CD14-positive monocyte (primary cell): ENCODE data around the gene NTRK2. TPM values are rescaled to one million over a fixed set of nuclear protein-coding genes. Genes with fewer than 3 reads are reported as not detected.

ENCODE experiments used
- DNase-seq, 3 donors: peaks; one replicate each; pipeline ENCODE4 v3.0.0-alpha.2; 2011 to 2022
- H2AFZ ChIP-seq: 2 replicates; pipeline ENCODE4 v1.6.0; 2012; ENCODE audit warnings: mild to moderate bottlenecking, low read depth, low read length, inconsistent platforms; ENCODE audit not compliant: insufficient read depth, poor library complexity, severe bottlenecking
- H3K27ac ChIP-seq, 2 donors: 1 replicate in 1 of 2; 2 replicates in 1 of 2; pipeline ENCODE4 v1.5.1; 2012 to 2013; ENCODE audit warnings: low read length in 2 of 2, control low read depth in 1 of 2, inconsistent platforms in 1 of 2, low read depth in 1 of 2, mild to moderate bottlenecking in 1 of 2
- H3K27me3 ChIP-seq, 2 donors: one replicate each; pipeline versions ENCODE4 v1.6.0 to v1.6.1; 2011 to 2013; ENCODE audit warnings: low read length in 2 of 2; ENCODE audit not compliant: control insufficient read depth in 2 of 2, insufficient read depth in 2 of 2
- H3K36me3 ChIP-seq, 2 donors: replicated peaks in 1 of 2; 1 replicate in 1 of 2; 2 replicates in 1 of 2; pipeline versions ENCODE4 v1.5.1 to v1.6.1; 2012 to 2013; ENCODE audit warnings: low read length in 2 of 2, control low read depth in 1 of 2, inconsistent platforms in 1 of 2, mild to moderate bottlenecking in 1 of 2; ENCODE audit not compliant: insufficient read depth in 2 of 2, control insufficient read depth in 1 of 2
- H3K4me1 ChIP-seq, 2 donors: 1 replicate in 1 of 2; 2 replicates in 1 of 2; pipeline versions ENCODE4 v1.5.1 to v1.6.1; 2012 to 2013; ENCODE audit warnings: low read length in 2 of 2, control low read depth in 1 of 2, inconsistent platforms in 1 of 2, mild to moderate bottlenecking in 1 of 2, moderate library complexity in 1 of 2; ENCODE audit not compliant: insufficient read depth in 2 of 2, control insufficient read depth in 1 of 2
- H3K4me2 ChIP-seq: replicated peaks from 2 replicates; pipeline ENCODE3; 2012; ENCODE audit warnings: low read length, moderate library complexity, mild to moderate bottlenecking; ENCODE audit not compliant: poor library complexity, severe bottlenecking; ENCODE audit errors: extremely low read depth
- H3K4me3 ChIP-seq, 3 experiments: fragments of 200-600 bp in 1 of 3; sonication (generic) in 1 of 3; replicated peaks in 1 of 3; 1 replicate in 2 of 3; 2 replicates in 1 of 3; pipeline ENCODE4 v1.5.1; 2011 to 2013; ENCODE audit warnings: low read length in 3 of 3, mild to moderate bottlenecking in 3 of 3, control low read depth in 2 of 3, low read depth in 2 of 3, inconsistent platforms in 1 of 3, moderate library complexity in 1 of 3
- H3K79me2 ChIP-seq: 2 replicates; pipeline ENCODE4 v1.6.0; 2012; ENCODE audit warnings: mild to moderate bottlenecking, control low read depth, inconsistent platforms, low read length, moderate library complexity; ENCODE audit not compliant: insufficient read depth
- H3K9ac ChIP-seq: 2 replicates; pipeline ENCODE4 v1.6.0; 2017; ENCODE audit warnings: low read length, mild to moderate bottlenecking; ENCODE audit not compliant: insufficient read depth, poor library complexity, severe bottlenecking
- H3K9me3 ChIP-seq, 2 donors: replicated peaks in 1 of 2; 1 replicate in 1 of 2; 2 replicates in 1 of 2; pipeline versions ENCODE4 v1.5.1 to v1.6.1; 2012 to 2013; ENCODE audit warnings: low read length in 2 of 2, control low read depth in 1 of 2; ENCODE audit not compliant: control insufficient read depth in 1 of 2, insufficient read depth in 1 of 2
- H4K20me1 ChIP-seq: 2 replicates; pipeline ENCODE4 v1.6.0; 2012; ENCODE audit warnings: mild to moderate bottlenecking, low read length, control low read depth, moderate library complexity; ENCODE audit not compliant: insufficient read depth
- H3K27ac Mint-ChIP-seq, 7 donors: one replicate each; pipeline ENCODE4 v1.8.0; 2020; ENCODE audit warnings: mild to moderate bottlenecking in 7 of 7, mixed read lengths in 7 of 7, moderate library complexity in 6 of 7, inconsistent platforms in 2 of 7
- H3K27me3 Mint-ChIP-seq, 3 donors: one replicate each; pipeline ENCODE4 v1.8.0; 2021 to 2022; ENCODE audit warnings: low read depth in 3 of 3, mild to moderate bottlenecking in 3 of 3, mixed read lengths in 3 of 3, moderate library complexity in 3 of 3, inconsistent platforms in 1 of 3
- H3K36me3 Mint-ChIP-seq, 2 donors: one replicate each; pipeline ENCODE4 v1.8.0; 2020; ENCODE audit warnings: mixed read lengths in 2 of 2, inconsistent platforms in 1 of 2, mild to moderate bottlenecking in 1 of 2
- H3K4me1 Mint-ChIP-seq: one replicate; pipeline ENCODE4 v1.8.0; 2020; ENCODE audit warnings: mild to moderate bottlenecking, mixed read lengths
- H3K4me3 Mint-ChIP-seq, 2 donors: one replicate each; pipeline ENCODE4 v1.8.0; 2020; ENCODE audit warnings: mild to moderate bottlenecking in 2 of 2, mixed read lengths in 2 of 2, moderate library complexity in 1 of 2
- H3K9me3 Mint-ChIP-seq, 7 donors: one replicate each; pipeline ENCODE4 v1.8.0; 2020 to 2022; ENCODE audit warnings: mixed read lengths in 7 of 7, mild to moderate bottlenecking in 6 of 7, moderate library complexity in 6 of 7, inconsistent platforms in 2 of 7
- WGBS: methylation state at CpG from one replicate; pipeline ENCODE4 v1.1.5; 2013; ENCODE audit warnings: missing lambda C conversion rate; ENCODE audit not compliant: insufficient coverage; 5-methylcytosine and 5-hydroxymethylcytosine counted together
- intact Hi-C, 2 donors: fragments of 100-400 bp; cut with micrococcal nuclease; formaldehyde crosslinking; loops; one replicate each; pipeline versions ENCODE4 v1.15.0 to v1.15.1; 2023
- polyA plus RNA-seq, 3 donors: library from polyadenylated mRNA; depleted of rRNA in 1 of 3; unstranded in 2 of 3; stranded (reverse) in 1 of 3; fragments of 300-500 nt in 2 of 3; fragments of >200 nt in 1 of 3; fragmentation: Illumina TruSeq in 2 of 3; gene quantifications; 1 replicate in 2 of 3; 2 replicates in 1 of 3; pipeline ENCODE4 v1.2.3, GENCODE V29; 2012 to 2021
- TF ChIP-seq, protein P1 (sequence below): fragments of 200-600 bp; IDR thresholded peaks from one replicate; pipeline ENCODE4 v1.8.0; 2022; ENCODE audit warnings: antibody characterized with exemption, mild to moderate bottlenecking

NTRK2 gene
- polyA plus RNA-seq, 3 donors: not detected

DNA sequence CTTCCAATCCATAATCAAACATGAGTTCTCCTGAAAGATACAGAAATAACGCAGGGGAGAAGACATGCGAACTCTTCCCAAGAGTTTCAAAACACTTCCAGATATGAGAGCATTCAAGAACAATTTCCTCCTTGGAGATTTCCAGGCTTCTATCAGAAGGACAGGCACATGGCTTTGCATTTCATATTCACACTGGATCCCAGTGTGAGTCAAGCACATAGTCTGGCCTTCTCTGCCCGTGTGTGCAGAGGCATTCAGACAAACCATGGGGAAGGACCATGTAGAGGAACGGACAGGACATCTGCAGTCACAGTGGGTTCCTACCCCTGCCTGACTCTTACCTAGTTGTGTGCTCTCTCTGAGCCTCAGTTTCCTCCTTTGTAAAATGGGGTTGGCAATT, 384.5 kb downstream of the NTRK2 start:
- no peak overlapping the region for H3K4me3 Mint-ChIP-seq
- H3K27me3 Mint-ChIP-seq: no peaks in the 10 kb centered on the region
- Histone ChIP-seq H4K20me1 (no peaks in the 10 kb centered on the region), H3K4me3 (no peak overlapping the region), H2AFZ (no peak overlapping the region), H3K79me2 (no peaks in the 10 kb centered on the region), H3K9ac (no peak overlapping the region), H3K27me3 (no peaks in the 10 kb centered on the region), H3K36me3 (no peaks in the 10 kb centered on the region), H3K27ac (no peak overlapping the region), H3K9me3 (peaks cover 0 to 4% of the 10 kb centered on the region in 2 donors), H3K4me2 (no peak overlapping the region), H3K4me1 (no peaks in the 10 kb centered on the region)
- peaks cover 0 to 19% (median 9%) of the 10 kb centered on the region in 7 donors for H3K9me3 Mint-ChIP-seq
- DNase-seq: no peak
- H3K36me3 Mint-ChIP-seq: no peaks in the 10 kb centered on the region
- intact Hi-C loops: no loop called here
- H3K4me1 Mint-ChIP-seq: no peaks in the 10 kb centered on the region
- TF ChIP-seq, protein P1, sequence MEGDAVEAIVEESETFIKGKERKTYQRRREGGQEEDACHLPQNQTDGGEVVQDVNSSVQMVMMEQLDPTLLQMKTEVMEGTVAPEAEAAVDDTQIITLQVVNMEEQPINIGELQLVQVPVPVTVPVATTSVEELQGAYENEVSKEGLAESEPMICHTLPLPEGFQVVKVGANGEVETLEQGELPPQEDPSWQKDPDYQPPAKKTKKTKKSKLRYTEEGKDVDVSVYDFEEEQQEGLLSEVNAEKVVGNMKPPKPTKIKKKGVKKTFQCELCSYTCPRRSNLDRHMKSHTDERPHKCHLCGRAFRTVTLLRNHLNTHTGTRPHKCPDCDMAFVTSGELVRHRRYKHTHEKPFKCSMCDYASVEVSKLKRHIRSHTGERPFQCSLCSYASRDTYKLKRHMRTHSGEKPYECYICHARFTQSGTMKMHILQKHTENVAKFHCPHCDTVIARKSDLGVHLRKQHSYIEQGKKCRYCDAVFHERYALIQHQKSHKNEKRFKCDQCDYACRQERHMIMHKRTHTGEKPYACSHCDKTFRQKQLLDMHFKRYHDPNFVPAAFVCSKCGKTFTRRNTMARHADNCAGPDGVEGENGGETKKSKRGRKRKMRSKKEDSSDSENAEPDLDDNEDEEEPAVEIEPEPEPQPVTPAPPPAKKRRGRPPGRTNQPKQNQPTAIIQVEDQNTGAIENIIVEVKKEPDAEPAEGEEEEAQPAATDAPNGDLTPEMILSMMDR: no peak
- H3K27ac Mint-ChIP-seq: no peak overlapping the region
- WGBS: 90% methylated on average over 3 of the region's 4 CpGs

DNA sequence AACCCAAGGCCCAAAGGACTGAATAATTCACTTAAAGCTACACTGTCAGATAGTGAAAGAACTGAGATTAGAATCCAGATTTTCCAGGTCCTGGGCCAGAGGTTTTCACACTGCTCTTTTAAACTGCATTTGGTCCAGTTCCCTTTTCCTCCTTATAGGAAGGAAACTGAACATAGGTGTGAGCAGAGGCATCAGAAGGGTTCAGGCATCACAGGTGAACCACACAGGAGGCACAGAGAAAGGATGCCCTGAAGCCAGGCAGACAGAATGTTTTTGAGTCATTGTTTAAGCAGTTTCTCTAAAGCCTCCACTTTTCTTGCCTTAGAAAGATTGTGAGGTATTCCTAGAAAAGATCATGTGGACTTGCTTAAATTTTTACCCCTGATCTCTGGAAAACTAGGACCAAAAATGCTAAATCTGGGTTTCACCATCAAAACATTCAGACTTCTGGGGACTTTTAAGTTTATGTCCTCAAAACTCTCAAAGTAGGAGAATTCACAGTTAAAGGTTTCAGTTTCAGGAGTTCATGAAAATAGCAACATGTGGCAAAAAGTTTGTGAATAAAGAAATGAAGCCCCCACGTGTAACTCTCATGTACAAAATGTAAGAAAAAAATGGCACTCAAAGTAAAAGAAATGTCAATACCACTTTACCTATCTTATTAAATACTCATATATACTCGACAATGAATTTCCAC, 386.1 kb downstream of the NTRK2 start:
- no CpG with 5 or more reads among the region's 2 CpGs for WGBS

More for the DNA sequence above, 386.1 kb downstream of the NTRK2 start:
- Mint-ChIP-seq H3K4me1 (no peaks in the 10 kb centered on the region), H3K9me3 (peaks cover 0 to 13% (median 9%) of the 10 kb centered on the region in 7 donors), H3K27me3 (peaks cover 0 to 2% (median 0%) of the 10 kb centered on the region in 3 donors), H3K4me3 (no peak overlapping the region), H3K36me3 (no peaks in the 10 kb centered on the region), H3K27ac (no peak overlapping the region)
- no peaks in the 10 kb centered on the region for H3K36me3 ChIP-seq
- H3K4me3 ChIP-seq: no peak overlapping the region
- H2AFZ ChIP-seq: no peak overlapping the region
- no peak for DNase-seq
- no peak overlapping the region for H3K27ac ChIP-seq
- no peaks in the 10 kb centered on the region for H3K79me2 ChIP-seq
- H3K9ac ChIP-seq: no peak overlapping the region
- intact Hi-C loops: no loop called here
- H4K20me1 ChIP-seq: no peaks in the 10 kb centered on the region
- H3K9me3 ChIP-seq: peaks cover 0 to 4% of the 10 kb centered on the region in 2 donors
- TF ChIP-seq, protein P1: no peak
- no peaks in the 10 kb centered on the region for H3K4me1 ChIP-seq
- H3K4me2 ChIP-seq: no peak overlapping the region
- no peaks in the 10 kb centered on the region for H3K27me3 ChIP-seq
